Right lobe of liver (tissue), 4 donors: ENCODE measurements around the gene FCF1.

Experiments used
- POLR2A ChIP-seq: fragments of 450-650 bp; IDR thresholded peaks from one replicate; pipeline ENCODE4 v1.6.1; 2017; ENCODE audit warnings: antibody characterized with exemption, mild to moderate bottlenecking
- TF ChIP-seq, protein P1 (sequence below), 4 donors: fragments of 200-600 bp in 3 of 4; fragments of 450-650 bp in 1 of 4; IDR thresholded peaks; one replicate each; pipeline versions ENCODE4 v1.5.1 to v1.8.0; 2016 to 2022; ENCODE audit warnings: antibody characterized with exemption in 4 of 4, mild to moderate bottlenecking in 2 of 4
- donor health status: DM: no; HTN: no; CAD: no.
- donor health status: DM: no; HTN: no; CAD: no.
- donor health status: DM: no; HTN: yes; CAD: no.

DNA sequence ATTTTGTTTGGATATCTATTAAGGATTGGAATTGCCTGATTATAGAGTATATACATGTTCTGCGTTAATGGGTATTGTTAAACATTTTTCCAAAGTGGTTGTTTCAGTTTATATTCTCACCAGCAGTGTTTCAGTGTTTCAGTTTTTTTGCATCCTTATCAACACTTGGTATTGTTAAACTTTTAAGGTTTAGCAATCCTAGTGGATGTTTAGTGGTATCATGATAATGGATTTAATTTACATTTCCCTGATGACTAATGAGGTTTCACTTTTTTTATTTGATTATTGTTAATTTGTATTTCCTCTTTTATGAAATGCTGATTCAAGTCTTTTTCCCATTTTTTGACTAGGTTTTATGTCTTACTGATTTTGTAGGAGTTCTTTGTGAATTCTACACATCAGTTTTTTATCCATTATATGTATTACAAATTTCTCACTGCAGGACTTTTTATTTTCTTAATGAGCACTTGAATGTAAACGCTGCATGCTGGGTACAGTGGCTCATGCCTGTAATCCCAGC lies 73.9 kb downstream of the FCF1 start:
- TF ChIP-seq, protein P1, sequence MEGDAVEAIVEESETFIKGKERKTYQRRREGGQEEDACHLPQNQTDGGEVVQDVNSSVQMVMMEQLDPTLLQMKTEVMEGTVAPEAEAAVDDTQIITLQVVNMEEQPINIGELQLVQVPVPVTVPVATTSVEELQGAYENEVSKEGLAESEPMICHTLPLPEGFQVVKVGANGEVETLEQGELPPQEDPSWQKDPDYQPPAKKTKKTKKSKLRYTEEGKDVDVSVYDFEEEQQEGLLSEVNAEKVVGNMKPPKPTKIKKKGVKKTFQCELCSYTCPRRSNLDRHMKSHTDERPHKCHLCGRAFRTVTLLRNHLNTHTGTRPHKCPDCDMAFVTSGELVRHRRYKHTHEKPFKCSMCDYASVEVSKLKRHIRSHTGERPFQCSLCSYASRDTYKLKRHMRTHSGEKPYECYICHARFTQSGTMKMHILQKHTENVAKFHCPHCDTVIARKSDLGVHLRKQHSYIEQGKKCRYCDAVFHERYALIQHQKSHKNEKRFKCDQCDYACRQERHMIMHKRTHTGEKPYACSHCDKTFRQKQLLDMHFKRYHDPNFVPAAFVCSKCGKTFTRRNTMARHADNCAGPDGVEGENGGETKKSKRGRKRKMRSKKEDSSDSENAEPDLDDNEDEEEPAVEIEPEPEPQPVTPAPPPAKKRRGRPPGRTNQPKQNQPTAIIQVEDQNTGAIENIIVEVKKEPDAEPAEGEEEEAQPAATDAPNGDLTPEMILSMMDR (IDR thresholded peaks at IDR 0.05), result no peak
- no peak for TF ChIP-seq POLR2A
